AG09309 (cell line): ENCODE measurements around the gene HYI.

Source experiments
- DNase-seq: peaks from one replicate; pipeline ENCODE4 v3.0.0-alpha.2; 2010; ENCODE audit warnings: low read depth
- H3K4me3 ChIP-seq: 2 replicates; pipeline ENCODE4 v1.5.1; 2011; ENCODE audit warnings: mild to moderate bottlenecking, low read depth, low read length, moderate library complexity; ENCODE audit not compliant: control insufficient read depth
- TF ChIP-seq, protein P1 (sequence below): IDR thresholded peaks from 2 replicates; pipeline ENCODE4 v1.5.1; 2011; ENCODE audit warnings: mild to moderate bottlenecking, low read depth, low read length, inconsistent platforms; ENCODE audit not compliant: insufficient read depth, control insufficient read depth; ENCODE audit errors: missing control alignments

Gene HYI

GRCh38 chr1:43427941-43428340 lies 25.8 kb downstream of the HYI start:
- no peak overlapping the region for H3K4me3 ChIP-seq
- DNase-seq = no peak
- TF ChIP-seq, protein P1, sequence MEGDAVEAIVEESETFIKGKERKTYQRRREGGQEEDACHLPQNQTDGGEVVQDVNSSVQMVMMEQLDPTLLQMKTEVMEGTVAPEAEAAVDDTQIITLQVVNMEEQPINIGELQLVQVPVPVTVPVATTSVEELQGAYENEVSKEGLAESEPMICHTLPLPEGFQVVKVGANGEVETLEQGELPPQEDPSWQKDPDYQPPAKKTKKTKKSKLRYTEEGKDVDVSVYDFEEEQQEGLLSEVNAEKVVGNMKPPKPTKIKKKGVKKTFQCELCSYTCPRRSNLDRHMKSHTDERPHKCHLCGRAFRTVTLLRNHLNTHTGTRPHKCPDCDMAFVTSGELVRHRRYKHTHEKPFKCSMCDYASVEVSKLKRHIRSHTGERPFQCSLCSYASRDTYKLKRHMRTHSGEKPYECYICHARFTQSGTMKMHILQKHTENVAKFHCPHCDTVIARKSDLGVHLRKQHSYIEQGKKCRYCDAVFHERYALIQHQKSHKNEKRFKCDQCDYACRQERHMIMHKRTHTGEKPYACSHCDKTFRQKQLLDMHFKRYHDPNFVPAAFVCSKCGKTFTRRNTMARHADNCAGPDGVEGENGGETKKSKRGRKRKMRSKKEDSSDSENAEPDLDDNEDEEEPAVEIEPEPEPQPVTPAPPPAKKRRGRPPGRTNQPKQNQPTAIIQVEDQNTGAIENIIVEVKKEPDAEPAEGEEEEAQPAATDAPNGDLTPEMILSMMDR = no peak

- H3K4me3 ChIP-seq = no peak overlapping the region
- no peak for DNase-seq
- TF ChIP-seq, protein P1 = no peak
These were observed 26.2 kb downstream of the HYI start for GRCh38 chr1:43427524-43427923.

DNA sequence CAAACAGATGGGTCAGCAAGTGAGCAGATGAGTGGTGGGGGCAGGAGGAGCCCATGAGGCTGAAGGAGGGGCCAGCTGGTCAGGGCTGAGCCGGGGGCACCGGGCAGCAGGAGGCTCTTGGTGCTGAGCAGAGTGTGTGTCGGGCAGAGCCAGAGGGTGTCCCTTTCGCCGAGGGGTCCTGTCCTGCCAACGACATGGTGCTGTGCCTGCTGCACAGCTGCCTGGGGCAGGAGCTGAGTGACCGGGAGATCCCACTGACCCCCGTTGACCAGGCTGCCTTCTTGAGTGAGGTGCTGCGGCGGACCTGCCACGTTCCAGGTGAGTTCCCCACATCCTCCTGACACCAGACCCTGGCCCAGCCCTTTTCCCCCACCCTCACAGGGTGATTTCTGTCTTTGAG lies 27.5 kb downstream of the HYI start:
- no peak overlapping the region for H3K4me3 ChIP-seq
- no peak for DNase-seq
- TF ChIP-seq, protein P1 = no peak

GRCh38 chr1:43425045-43425444 lies 28.7 kb downstream of the HYI start:
- H3K4me3 ChIP-seq = no peak overlapping the region
- TF ChIP-seq, protein P1 = no peak
- no peak for DNase-seq

- no peak for DNase-seq
- TF ChIP-seq, protein P1 = no peak
- no peak overlapping the region for H3K4me3 ChIP-seq
These were observed 29.8 kb downstream of the HYI start for GRCh38 chr1:43423672-43424550.

DNA sequence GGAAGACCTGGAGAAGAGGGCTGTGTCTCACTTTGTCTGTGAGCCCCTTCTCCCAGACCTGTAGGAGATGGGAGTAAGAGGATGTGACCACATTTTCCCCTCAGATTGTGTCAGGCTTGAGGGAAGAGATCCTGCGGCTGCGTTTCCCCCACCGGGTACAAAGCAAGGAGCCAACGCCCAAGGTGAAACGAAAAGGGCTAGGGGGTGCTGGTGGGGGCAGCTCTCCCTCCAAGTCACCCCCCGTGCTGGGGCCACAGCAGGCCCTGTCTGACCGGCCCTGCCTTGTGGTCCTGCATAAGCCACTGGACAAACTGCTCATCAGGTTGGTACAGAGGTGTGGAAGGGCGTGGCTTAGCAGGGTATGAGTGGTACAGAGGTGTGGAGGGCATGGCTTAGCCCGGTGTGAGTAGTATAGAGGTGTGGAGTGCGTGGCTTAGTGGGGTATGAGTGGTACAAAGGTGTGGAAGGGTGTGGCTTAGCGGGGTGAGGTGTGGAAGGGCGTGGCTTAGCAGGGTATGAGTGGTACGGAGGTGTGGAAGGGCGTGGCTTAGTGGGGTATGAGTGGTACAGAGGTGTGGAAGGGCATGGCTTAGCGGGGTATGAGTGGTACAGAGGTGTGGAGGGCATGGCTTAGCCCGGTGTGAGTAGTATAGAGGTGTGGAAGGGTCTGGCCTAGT lies 30.6 kb downstream of the HYI start:
- no peak for DNase-seq
- no peak overlapping the region for H3K4me3 ChIP-seq
- TF ChIP-seq, protein P1 = no peak
